ENCODE results near the gene ABCA2.

ABCA2 gene

DNA sequence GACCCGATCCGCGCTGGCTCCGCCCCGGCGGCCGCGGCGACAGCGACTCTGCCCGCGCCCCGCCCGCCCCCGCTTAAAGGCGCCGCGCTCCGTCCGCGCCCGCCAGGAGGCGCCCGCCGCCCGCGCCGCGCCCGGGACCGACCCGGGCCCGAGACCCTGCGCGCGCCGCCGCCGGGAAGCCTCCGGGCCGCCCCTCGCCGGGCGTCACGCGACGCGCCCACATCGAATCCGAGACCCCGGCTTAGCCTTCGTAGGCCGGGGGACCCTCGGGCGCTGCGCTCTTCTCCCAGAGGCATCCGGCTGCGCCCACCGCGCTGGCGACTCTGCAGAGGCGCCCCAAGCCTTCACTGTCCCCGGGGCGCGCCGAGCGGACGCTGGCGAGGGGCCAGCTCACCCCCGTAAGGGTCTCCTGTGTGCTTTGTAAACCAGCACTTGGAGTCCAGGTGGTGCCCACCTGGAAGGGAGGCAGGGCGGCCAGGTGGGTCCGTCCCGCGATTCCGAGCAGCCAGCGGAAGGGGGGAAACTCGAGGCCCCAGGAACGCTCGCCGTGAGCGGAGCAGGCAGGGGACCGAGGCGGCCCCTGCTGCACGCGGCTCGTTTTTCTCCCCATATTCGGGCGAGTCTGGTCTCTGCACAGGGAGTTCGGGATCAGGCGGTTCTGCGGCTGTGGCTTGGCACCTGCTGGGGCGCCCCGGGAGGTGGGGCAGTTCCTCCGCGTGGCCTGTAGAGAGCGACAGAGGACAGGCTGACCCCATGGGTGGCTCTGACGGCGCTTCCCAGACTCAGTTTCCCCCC is 423 bp upstream of the ABCA2 start:
- H3K9ac ChIP-seq, result peak overlapping the region; percentile 54; the same call in 1 of the 2 replicates
- H3K4me1 ChIP-seq (ENCODE audit: low read depth, poor library complexity, severe bottlenecking), result peaks cover 31% of the 10 kb centered on the region
- H3K79me2 ChIP-seq (ENCODE audit: insufficient read depth, low read depth), result no peaks in the 10 kb centered on the region
- H3K27me3 ChIP-seq (ENCODE audit: insufficient read depth, low read depth), result peaks cover 8% of the 10 kb centered on the region; the same call in 1 of the 2 replicates
- TF ChIP-seq, protein P1, sequence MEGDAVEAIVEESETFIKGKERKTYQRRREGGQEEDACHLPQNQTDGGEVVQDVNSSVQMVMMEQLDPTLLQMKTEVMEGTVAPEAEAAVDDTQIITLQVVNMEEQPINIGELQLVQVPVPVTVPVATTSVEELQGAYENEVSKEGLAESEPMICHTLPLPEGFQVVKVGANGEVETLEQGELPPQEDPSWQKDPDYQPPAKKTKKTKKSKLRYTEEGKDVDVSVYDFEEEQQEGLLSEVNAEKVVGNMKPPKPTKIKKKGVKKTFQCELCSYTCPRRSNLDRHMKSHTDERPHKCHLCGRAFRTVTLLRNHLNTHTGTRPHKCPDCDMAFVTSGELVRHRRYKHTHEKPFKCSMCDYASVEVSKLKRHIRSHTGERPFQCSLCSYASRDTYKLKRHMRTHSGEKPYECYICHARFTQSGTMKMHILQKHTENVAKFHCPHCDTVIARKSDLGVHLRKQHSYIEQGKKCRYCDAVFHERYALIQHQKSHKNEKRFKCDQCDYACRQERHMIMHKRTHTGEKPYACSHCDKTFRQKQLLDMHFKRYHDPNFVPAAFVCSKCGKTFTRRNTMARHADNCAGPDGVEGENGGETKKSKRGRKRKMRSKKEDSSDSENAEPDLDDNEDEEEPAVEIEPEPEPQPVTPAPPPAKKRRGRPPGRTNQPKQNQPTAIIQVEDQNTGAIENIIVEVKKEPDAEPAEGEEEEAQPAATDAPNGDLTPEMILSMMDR (conservative IDR thresholded peaks at IDR 0.05; ENCODE audit: low read depth, low read length), result no peak
- no peaks in the 10 kb centered on the region for H3K36me3 ChIP-seq (ENCODE audit: insufficient read depth)
- peak overlapping the region; percentile 91 for H2AFZ ChIP-seq (ENCODE audit: low read depth)
- H3K4me3 ChIP-seq (IDR thresholded peaks at IDR 0.05; ENCODE audit: insufficient read depth, low read depth, low read length), result no peak overlapping the region
- H3K4me2 ChIP-seq, result peak overlapping the region; percentile 88
- peak overlapping the region; percentile 22; the same call in 1 of the 2 replicates for H3K27ac ChIP-seq
- no peaks in the 10 kb centered on the region for H4K20me1 ChIP-seq (ENCODE audit: insufficient read depth)

GRCh38 chr9:137026828-137027227 is 1.2 kb downstream of the ABCA2 start:
- no peak overlapping the region for H3K27ac ChIP-seq
- H3K4me3 ChIP-seq (IDR thresholded peaks at IDR 0.05; ENCODE audit: insufficient read depth, low read depth, low read length), result no peak overlapping the region
- no peaks in the 10 kb centered on the region for H3K36me3 ChIP-seq (ENCODE audit: insufficient read depth)
- peaks cover 8% of the 10 kb centered on the region; the same call in 1 of the 2 replicates for H3K27me3 ChIP-seq (ENCODE audit: insufficient read depth, low read depth)
- H3K9ac ChIP-seq, result no peak overlapping the region
- no peaks in the 10 kb centered on the region for H3K79me2 ChIP-seq (ENCODE audit: insufficient read depth, low read depth)
- TF ChIP-seq, protein P1 (conservative IDR thresholded peaks at IDR 0.05; ENCODE audit: low read depth, low read length), result no peak
- no peaks in the 10 kb centered on the region for H4K20me1 ChIP-seq (ENCODE audit: insufficient read depth)
- no peak overlapping the region for H2AFZ ChIP-seq (ENCODE audit: low read depth)
- H3K4me2 ChIP-seq, result no peak overlapping the region
- H3K4me1 ChIP-seq (ENCODE audit: low read depth, poor library complexity, severe bottlenecking), result peaks cover 31% of the 10 kb centered on the region

- Histone ChIP-seq H2AFZ (ENCODE audit: low read depth) (no peak overlapping the region), H3K4me3 (IDR thresholded peaks at IDR 0.05; ENCODE audit: insufficient read depth, low read depth, low read length) (no peak overlapping the region), H3K4me1 (ENCODE audit: low read depth, poor library complexity, severe bottlenecking) (peaks cover 31% of the 10 kb centered on the region), H3K4me2 (no peak overlapping the region), H3K9ac (no peak overlapping the region), H3K79me2 (ENCODE audit: insufficient read depth, low read depth) (no peaks in the 10 kb centered on the region), H3K27ac (no peak overlapping the region), H4K20me1 (ENCODE audit: insufficient read depth) (no peaks in the 10 kb centered on the region), H3K36me3 (ENCODE audit: insufficient read depth) (no peaks in the 10 kb centered on the region), H3K27me3 (ENCODE audit: insufficient read depth, low read depth) (peaks cover 8% of the 10 kb centered on the region; the same call in 1 of the 2 replicates)
- TF ChIP-seq, protein P1 (conservative IDR thresholded peaks at IDR 0.05; ENCODE audit: low read depth, low read length), result no peak
Measured at GRCh38 chr9:137026384-137026783, 1.7 kb downstream of the ABCA2 start.

- Histone ChIP-seq H3K4me2 (no peak overlapping the region), H2AFZ (ENCODE audit: low read depth) (no peak overlapping the region), H3K4me1 (ENCODE audit: low read depth, poor library complexity, severe bottlenecking) (peaks cover 26% of the 10 kb centered on the region), H3K36me3 (ENCODE audit: insufficient read depth) (no peaks in the 10 kb centered on the region), H3K79me2 (ENCODE audit: insufficient read depth, low read depth) (no peaks in the 10 kb centered on the region), H4K20me1 (ENCODE audit: insufficient read depth) (no peaks in the 10 kb centered on the region), H3K4me3 (IDR thresholded peaks at IDR 0.05; ENCODE audit: insufficient read depth, low read depth, low read length) (no peak overlapping the region), H3K9ac (no peak overlapping the region), H3K27me3 (ENCODE audit: insufficient read depth, low read depth) (peaks cover 8% of the 10 kb centered on the region; the same call in 1 of the 2 replicates), H3K27ac (no peak overlapping the region)
- TF ChIP-seq, protein P1 (conservative IDR thresholded peaks at IDR 0.05; ENCODE audit: low read depth, low read length), result no peak
Measured at GRCh38 chr9:137025517-137025966, 2.5 kb downstream of the ABCA2 start.

All from KMS-11 (cell line).